H1 (cell line): Measurements from ENCODE around the gene TLCD5. TPM values are rescaled to one million over a fixed set of nuclear protein-coding genes. Genes with fewer than 3 reads are reported as not detected.

Source experiments
- BACH1 ChIP-seq: IDR thresholded peaks from 2 replicates; pipeline ENCODE4 v1.6.1; 2012; ENCODE audit warnings: low read length, improper control_type of control experiment
- BCL11A ChIP-seq, 2 experiments: IDR thresholded peaks; one replicate each; pipeline ENCODE4 v1.6.1; 2011; ENCODE audit warnings: low read depth in 2 of 2, low read length in 2 of 2, mild to moderate bottlenecking in 2 of 2
- CEBPB ChIP-seq: IDR thresholded peaks from 2 replicates; pipeline ENCODE4 v1.6.1; 2012; ENCODE audit warnings: low read depth, low read length
- CHD1 ChIP-seq: IDR thresholded peaks from 2 replicates; pipeline ENCODE4 v1.6.1; 2012; ENCODE audit warnings: low read depth, low read length, improper control_type of control experiment
- CREB1 ChIP-seq: IDR thresholded peaks from 2 replicates; pipeline ENCODE4 v1.6.1; 2012; ENCODE audit warnings: inconsistent platforms
- MAX ChIP-seq: IDR thresholded peaks from 2 replicates; pipeline ENCODE4 v1.6.1; 2012; ENCODE audit warnings: inconsistent platforms
- PHF8 ChIP-seq: fragments of 200-600 bp; sonication (generic); conservative IDR thresholded peaks from 2 replicates; pipeline ENCODE4 v1.7.1; 2012; ENCODE audit warnings: low read depth, mild to moderate bottlenecking, inconsistent platforms, low read length, moderate library complexity
- POU5F1 ChIP-seq: IDR thresholded peaks from 2 replicates; pipeline ENCODE4 v1.6.1; 2011; ENCODE audit warnings: low read depth, mild to moderate bottlenecking, low read length, moderate library complexity
- SIRT6 ChIP-seq: IDR thresholded peaks from one replicate; pipeline ENCODE4 v1.7.1; 2012; ENCODE audit warnings: low read length, inconsistent platforms
- SRF ChIP-seq: IDR thresholded peaks from 2 replicates; pipeline ENCODE4 v1.6.1; 2011; ENCODE audit warnings: mild to moderate bottlenecking, low read depth, low read length, moderate library complexity
- polyA plus RNA-seq, 7 experiments: library from polyadenylated mRNA; depleted of rRNA in 3 of 7; stranded (reverse) in 5 of 7; unstranded in 2 of 7; fragments of >200 nt in 5 of 7; fragments of 200-250 nt in 2 of 7; gene quantifications; 1 replicate in 5 of 7; 2 replicates in 1 of 7; 4 replicates in 1 of 7; pipeline versions ENCODE4 v1.2.1 to v1.2.3, GENCODE V29; 2011 to 2013; ENCODE audit warnings: missing spikeins in 2 of 7, mixed read lengths in 2 of 7
- total RNA-seq: library from RNA; stranded (reverse); fragmentation: NEBNext Ultra II Directional; extraction: Animal tissue kit (Norgen Biotek cat#: 25700); gene quantifications from 2 replicates; pipeline ENCODE4 v1.2.1, GENCODE V29; 2021
- TF ChIP-seq, protein P1 (sequence below): fragments of 300-600 bp; sonication (generic); IDR thresholded peaks from 2 replicates; pipeline ENCODE4 v1.7.1; 2012; ENCODE audit warnings: low read length, moderate library complexity, mild to moderate bottlenecking, inconsistent platforms; ENCODE audit not compliant: insufficient replicate concordance

TLCD5 gene
- total and polyA plus RNA-seq, 2 of the 8 experiments (the other 6 are each of a cell fraction or from before 2014, with no cell fraction given): 9.5 to 10.1 TPM

DNA sequence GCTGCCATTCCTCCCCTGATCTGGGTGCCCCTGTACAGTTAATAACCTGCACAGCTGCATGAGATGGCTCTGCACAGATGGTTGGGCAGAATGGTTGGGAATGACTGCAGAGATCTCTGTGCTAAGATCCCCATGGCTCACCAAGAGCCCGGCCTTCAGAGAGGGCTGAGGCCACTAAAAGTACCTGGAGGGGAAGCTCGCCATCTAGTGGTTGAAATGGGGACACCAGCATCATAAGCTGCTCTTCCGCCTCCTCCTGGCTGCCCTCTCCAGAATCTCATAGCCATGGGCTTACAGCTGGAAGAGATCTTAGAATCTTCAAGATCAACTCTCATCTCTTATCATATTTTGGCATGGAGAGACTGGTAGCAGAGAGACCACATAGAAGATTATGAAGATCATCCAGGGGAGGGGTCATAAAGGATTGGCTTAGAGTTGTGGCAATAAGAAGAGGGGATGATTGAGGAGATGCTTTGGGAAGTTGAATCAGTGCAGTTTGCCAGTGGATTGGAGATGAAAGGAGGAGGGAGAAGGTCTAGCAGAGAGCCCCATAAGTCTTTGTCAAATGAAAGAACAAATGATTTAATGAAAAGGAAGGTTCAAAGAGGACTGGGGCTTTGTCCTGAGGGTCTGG is 22.0 kb upstream of the TLCD5 start (continued):
- TF ChIP-seq, protein P1, sequence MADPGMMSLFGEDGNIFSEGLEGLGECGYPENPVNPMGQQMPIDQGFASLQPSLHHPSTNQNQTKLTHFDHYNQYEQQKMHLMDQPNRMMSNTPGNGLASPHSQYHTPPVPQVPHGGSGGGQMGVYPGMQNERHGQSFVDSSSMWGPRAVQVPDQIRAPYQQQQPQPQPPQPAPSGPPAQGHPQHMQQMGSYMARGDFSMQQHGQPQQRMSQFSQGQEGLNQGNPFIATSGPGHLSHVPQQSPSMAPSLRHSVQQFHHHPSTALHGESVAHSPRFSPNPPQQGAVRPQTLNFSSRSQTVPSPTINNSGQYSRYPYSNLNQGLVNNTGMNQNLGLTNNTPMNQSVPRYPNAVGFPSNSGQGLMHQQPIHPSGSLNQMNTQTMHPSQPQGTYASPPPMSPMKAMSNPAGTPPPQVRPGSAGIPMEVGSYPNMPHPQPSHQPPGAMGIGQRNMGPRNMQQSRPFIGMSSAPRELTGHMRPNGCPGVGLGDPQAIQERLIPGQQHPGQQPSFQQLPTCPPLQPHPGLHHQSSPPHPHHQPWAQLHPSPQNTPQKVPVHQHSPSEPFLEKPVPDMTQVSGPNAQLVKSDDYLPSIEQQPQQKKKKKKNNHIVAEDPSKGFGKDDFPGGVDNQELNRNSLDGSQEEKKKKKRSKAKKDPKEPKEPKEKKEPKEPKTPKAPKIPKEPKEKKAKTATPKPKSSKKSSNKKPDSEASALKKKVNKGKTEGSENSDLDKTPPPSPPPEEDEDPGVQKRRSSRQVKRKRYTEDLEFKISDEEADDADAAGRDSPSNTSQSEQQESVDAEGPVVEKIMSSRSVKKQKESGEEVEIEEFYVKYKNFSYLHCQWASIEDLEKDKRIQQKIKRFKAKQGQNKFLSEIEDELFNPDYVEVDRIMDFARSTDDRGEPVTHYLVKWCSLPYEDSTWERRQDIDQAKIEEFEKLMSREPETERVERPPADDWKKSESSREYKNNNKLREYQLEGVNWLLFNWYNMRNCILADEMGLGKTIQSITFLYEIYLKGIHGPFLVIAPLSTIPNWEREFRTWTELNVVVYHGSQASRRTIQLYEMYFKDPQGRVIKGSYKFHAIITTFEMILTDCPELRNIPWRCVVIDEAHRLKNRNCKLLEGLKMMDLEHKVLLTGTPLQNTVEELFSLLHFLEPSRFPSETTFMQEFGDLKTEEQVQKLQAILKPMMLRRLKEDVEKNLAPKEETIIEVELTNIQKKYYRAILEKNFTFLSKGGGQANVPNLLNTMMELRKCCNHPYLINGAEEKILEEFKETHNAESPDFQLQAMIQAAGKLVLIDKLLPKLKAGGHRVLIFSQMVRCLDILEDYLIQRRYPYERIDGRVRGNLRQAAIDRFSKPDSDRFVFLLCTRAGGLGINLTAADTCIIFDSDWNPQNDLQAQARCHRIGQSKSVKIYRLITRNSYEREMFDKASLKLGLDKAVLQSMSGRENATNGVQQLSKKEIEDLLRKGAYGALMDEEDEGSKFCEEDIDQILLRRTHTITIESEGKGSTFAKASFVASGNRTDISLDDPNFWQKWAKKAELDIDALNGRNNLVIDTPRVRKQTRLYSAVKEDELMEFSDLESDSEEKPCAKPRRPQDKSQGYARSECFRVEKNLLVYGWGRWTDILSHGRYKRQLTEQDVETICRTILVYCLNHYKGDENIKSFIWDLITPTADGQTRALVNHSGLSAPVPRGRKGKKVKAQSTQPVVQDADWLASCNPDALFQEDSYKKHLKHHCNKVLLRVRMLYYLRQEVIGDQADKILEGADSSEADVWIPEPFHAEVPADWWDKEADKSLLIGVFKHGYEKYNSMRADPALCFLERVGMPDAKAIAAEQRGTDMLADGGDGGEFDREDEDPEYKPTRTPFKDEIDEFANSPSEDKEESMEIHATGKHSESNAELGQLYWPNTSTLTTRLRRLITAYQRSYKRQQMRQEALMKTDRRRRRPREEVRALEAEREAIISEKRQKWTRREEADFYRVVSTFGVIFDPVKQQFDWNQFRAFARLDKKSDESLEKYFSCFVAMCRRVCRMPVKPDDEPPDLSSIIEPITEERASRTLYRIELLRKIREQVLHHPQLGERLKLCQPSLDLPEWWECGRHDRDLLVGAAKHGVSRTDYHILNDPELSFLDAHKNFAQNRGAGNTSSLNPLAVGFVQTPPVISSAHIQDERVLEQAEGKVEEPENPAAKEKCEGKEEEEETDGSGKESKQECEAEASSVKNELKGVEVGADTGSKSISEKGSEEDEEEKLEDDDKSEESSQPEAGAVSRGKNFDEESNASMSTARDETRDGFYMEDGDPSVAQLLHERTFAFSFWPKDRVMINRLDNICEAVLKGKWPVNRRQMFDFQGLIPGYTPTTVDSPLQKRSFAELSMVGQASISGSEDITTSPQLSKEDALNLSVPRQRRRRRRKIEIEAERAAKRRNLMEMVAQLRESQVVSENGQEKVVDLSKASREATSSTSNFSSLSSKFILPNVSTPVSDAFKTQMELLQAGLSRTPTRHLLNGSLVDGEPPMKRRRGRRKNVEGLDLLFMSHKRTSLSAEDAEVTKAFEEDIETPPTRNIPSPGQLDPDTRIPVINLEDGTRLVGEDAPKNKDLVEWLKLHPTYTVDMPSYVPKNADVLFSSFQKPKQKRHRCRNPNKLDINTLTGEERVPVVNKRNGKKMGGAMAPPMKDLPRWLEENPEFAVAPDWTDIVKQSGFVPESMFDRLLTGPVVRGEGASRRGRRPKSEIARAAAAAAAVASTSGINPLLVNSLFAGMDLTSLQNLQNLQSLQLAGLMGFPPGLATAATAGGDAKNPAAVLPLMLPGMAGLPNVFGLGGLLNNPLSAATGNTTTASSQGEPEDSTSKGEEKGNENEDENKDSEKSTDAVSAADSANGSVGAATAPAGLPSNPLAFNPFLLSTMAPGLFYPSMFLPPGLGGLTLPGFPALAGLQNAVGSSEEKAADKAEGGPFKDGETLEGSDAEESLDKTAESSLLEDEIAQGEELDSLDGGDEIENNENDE: no peak
- no peak for TF ChIP-seq MAX
- peak; percentile 80; the same call in 1 of the 2 replicates for TF ChIP-seq CREB1
- no peak for TF ChIP-seq SIRT6
- TF ChIP-seq CEBPB: no peak
- no peak for TF ChIP-seq POU5F1
- TF ChIP-seq SRF: no peak
- no peak for TF ChIP-seq BCL11A (IDR thresholded peaks at IDR 0.05; ENCODE audit: low read depth in 2 of 2, low read length in 2 of 2)
- no peak for TF ChIP-seq CHD1
- TF ChIP-seq BACH1: no peak
- TF ChIP-seq PHF8: no peak
